ENCODE measurements around the gene INHBB.
A peak's percentile ranks its signal among the peaks of the same experiment; 100 is the strongest.

DNA sequence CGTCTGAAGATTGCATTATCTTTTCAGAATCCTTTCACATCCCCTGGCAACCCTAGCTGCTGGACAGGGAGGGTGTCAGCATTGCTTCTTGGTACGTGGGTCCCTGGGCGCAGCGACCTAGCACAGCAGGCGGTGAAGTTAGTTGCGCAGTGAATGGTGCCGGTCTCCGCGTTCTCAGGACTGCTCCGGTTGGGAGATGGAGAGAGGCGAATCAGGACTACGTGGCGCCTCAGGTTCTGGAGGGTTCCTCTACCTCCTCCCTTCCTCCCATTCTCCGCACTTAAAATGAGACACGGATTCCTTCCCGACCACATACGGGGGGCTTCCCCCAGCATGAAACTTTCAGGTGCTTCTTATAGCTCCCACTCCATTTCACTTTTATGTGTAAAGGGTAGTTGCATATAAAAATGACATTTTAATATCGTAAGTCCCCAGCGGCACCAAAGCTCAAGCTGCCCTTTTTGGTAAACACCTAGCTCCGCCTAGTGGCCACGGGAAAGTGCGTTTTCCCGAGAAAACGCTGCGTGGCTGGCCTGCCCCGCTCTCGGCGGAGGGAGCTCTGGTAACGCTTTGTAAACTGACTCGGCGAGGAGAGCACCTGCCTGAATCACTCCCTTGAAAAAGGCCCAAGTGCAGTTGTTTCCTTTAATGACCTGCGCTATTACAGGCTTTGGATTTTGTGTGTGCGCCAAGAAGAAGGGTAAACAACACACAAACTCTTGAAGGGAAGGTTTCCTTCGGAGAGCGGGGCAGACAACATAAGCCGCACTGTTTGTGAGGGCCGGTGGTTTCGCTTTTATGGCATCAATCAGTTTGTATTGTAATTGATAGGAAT lies 32.9 kb upstream of the INHBB start:
- TF ChIP-seq, protein P1, sequence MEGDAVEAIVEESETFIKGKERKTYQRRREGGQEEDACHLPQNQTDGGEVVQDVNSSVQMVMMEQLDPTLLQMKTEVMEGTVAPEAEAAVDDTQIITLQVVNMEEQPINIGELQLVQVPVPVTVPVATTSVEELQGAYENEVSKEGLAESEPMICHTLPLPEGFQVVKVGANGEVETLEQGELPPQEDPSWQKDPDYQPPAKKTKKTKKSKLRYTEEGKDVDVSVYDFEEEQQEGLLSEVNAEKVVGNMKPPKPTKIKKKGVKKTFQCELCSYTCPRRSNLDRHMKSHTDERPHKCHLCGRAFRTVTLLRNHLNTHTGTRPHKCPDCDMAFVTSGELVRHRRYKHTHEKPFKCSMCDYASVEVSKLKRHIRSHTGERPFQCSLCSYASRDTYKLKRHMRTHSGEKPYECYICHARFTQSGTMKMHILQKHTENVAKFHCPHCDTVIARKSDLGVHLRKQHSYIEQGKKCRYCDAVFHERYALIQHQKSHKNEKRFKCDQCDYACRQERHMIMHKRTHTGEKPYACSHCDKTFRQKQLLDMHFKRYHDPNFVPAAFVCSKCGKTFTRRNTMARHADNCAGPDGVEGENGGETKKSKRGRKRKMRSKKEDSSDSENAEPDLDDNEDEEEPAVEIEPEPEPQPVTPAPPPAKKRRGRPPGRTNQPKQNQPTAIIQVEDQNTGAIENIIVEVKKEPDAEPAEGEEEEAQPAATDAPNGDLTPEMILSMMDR (IDR thresholded peaks at IDR 0.05) = peak; percentile 80 to 89 (median 88)
- TF ChIP-seq EP300 (IDR thresholded peaks at IDR 0.05; ENCODE audit: low read depth) (no peak), POLR2A (IDR thresholded peaks at IDR 0.05) (no peak), POLR2AphosphoS5 (IDR thresholded peaks at IDR 0.05) (no peak)

All from transverse colon (tissue), 4 donors.